Thoracic aorta (tissue), 2 donors: ENCODE measurements around the gene B4GALT5. TPM values are rescaled to one million over a fixed set of nuclear protein-coding genes. Genes with fewer than 3 reads are reported as not detected.

ENCODE experiments used
- ATAC-seq: fragments of 150-250 bp; one replicate; pipeline ENCODE4 v1.8.0; 2017; ENCODE audit warnings: low read depth; ENCODE audit not compliant: insufficient number of reproducible peaks, low FRiP score
- DNase-seq: peaks from one replicate; pipeline ENCODE4 v3.0.0-alpha.2; 2020; ENCODE audit warnings: low spot score
- H3K27ac ChIP-seq, 2 donors: fragments of 200-600 bp; sonication (generic); 1 replicate in 1 of 2; 2 replicates in 1 of 2; pipeline ENCODE4 v1.5.1; 2016; ENCODE audit warnings: mild to moderate bottlenecking in 2 of 2, moderate library complexity in 2 of 2
- H3K27me3 ChIP-seq: fragments of 200-600 bp; sonication (generic); replicated peaks from 2 replicates; pipeline ENCODE4 v1.6.0; 2016; ENCODE audit warnings: mild to moderate bottlenecking; ENCODE audit not compliant: insufficient read depth
- H3K36me3 ChIP-seq: fragments of 200-600 bp; sonication (generic); one replicate; pipeline ENCODE4 v1.5.1; 2016
- H3K4me1 ChIP-seq, 2 donors: fragments of 200-600 bp; sonication (generic); 1 replicate in 1 of 2; 2 replicates in 1 of 2; pipeline versions ENCODE4 v1.5.1 to v1.6.0; 2016; ENCODE audit warnings: low read depth in 2 of 2, mild to moderate bottlenecking in 1 of 2; ENCODE audit not compliant: control insufficient read depth in 1 of 2
- H3K4me3 ChIP-seq: fragments of 200-600 bp; sonication (generic); 2 replicates; pipeline ENCODE4 v1.5.1; 2016; ENCODE audit warnings: mild to moderate bottlenecking
- H3K9me3 ChIP-seq: fragments of 200-600 bp; sonication (generic); 2 replicates; pipeline ENCODE4 v1.5.1; 2016
- total RNA-seq, 2 donors: library from RNA; depleted of rRNA; stranded (reverse); fragments of >200 nt; gene quantifications; one replicate each; pipeline versions ENCODE4 v1.1.0 to v1.2.3, GENCODE V29; 2016
- TF ChIP-seq, protein P1 (sequence below): fragments of 200-600 bp; sonication (generic); IDR thresholded peaks from one replicate; pipeline ENCODE4 v1.5.1; 2019; ENCODE audit warnings: antibody characterized with exemption

The B4GALT5 gene
- total RNA-seq, 2 donors from 2014 or later: 15.7 to 45.3 TPM

DNA sequence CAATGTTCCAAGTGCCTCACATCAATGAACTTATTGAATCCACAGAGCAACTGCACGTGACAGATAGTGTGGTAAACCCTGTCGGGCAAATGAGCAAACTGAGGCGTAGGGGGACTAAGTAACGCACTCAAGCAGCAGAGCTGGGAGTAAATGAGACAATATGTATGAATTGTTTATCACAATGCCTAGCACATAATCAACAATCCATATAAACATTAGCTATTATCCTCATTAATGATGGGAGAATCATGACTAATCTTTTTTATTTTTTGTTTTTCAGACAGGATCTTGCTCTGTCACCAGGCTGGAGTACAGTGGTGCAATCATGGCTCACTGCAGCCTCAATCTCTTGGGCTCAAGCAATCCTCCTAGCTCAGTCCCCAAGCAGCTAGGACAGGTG lies 43.9 kb upstream of the B4GALT5 start:
- Histone ChIP-seq H3K27ac (no peak overlapping the region), H3K4me1 (no peaks in the 10 kb centered on the region), H3K9me3 (no peaks in the 10 kb centered on the region), H3K36me3 (no peaks in the 10 kb centered on the region), H3K27me3 (no peaks in the 10 kb centered on the region), H3K4me3 (no peak overlapping the region)
- no peak for DNase-seq
- no peak for ATAC-seq
- TF ChIP-seq, protein P1, sequence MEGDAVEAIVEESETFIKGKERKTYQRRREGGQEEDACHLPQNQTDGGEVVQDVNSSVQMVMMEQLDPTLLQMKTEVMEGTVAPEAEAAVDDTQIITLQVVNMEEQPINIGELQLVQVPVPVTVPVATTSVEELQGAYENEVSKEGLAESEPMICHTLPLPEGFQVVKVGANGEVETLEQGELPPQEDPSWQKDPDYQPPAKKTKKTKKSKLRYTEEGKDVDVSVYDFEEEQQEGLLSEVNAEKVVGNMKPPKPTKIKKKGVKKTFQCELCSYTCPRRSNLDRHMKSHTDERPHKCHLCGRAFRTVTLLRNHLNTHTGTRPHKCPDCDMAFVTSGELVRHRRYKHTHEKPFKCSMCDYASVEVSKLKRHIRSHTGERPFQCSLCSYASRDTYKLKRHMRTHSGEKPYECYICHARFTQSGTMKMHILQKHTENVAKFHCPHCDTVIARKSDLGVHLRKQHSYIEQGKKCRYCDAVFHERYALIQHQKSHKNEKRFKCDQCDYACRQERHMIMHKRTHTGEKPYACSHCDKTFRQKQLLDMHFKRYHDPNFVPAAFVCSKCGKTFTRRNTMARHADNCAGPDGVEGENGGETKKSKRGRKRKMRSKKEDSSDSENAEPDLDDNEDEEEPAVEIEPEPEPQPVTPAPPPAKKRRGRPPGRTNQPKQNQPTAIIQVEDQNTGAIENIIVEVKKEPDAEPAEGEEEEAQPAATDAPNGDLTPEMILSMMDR: no peak

DNA sequence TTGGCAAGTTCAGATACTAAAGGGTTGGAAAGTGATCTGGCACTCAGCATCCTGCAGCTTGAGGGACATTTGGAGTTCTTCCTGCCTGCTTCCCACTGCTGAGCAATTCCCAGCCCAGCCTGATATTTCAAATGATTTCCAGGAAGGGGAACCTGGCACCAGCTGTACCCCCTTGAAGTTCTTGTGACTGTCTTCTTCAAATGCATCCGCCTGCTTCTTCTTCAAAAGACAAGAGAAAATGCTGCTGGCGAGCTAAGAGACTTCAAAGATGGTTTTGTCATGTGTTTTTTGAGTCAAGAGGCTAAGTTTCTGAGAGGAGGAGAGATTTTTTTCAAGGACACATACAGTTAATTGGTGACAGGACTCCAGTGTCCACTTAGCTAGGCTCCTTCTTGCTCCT lies 42.6 kb upstream of the B4GALT5 start:
- DNase-seq: no peak

DNA sequence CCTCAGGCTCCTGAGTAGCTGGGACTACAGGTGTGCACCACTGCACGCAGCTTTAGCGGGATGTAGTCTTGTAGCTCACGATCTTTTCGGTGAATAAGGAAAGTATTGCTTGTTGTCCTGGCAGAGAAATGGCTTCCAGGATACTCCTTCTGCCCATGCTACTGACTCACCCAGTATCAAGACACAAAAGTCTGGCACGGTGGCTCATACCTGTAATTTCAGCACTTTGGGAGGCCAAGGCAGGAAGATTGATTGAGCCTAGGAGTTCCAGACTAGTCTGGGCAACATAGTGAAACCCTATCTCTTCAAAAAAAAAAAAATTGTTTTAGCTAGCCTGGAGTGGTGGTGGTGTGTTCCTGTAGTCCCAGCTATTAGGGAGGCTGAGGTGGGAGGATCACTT lies 40.9 kb upstream of the B4GALT5 start:
- DNase-seq: no peak
- TF ChIP-seq, protein P1: no peak
- peaks cover 0 to 9% of the 10 kb centered on the region in 2 donors for H3K4me1 ChIP-seq
- no peak overlapping the region for H3K27ac ChIP-seq
- no peak for ATAC-seq
- no peaks in the 10 kb centered on the region for H3K27me3 ChIP-seq
- no peak overlapping the region for H3K4me3 ChIP-seq
- H3K9me3 ChIP-seq: no peaks in the 10 kb centered on the region
- H3K36me3 ChIP-seq: no peaks in the 10 kb centered on the region

More for the DNA sequence above, 42.6 kb upstream of the B4GALT5 start:
- H3K4me3 ChIP-seq: no peak overlapping the region
- TF ChIP-seq, protein P1: no peak
- H3K9me3 ChIP-seq: no peaks in the 10 kb centered on the region
- no peaks in the 10 kb centered on the region for H3K27me3 ChIP-seq
- no peak for ATAC-seq
- no peaks in the 10 kb centered on the region for H3K36me3 ChIP-seq
- H3K4me1 ChIP-seq: no peaks in the 10 kb centered on the region
- H3K27ac ChIP-seq: no peak overlapping the region

DNA sequence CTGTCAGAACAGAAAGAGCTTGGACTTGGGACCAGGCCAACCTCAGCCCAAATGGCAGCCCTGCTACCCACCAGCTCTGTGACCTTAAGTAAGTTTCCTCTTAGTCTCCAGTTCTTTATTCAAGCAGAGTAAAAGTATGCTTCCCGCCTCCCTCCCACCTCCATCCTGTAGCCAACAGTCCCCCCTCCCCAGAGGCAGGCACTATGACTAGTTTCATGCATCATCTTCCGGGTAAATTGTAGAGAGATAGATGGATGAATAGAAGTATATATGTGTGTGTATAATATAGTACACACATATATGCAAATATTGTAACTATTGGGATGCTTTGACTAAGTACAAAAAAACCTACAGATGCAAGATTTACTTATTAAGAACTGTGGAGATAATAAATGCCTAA lies 39.5 kb upstream of the B4GALT5 start:
- Histone ChIP-seq H3K36me3 (no peaks in the 10 kb centered on the region), H3K4me1 (peaks cover 2 to 10% of the 10 kb centered on the region in 2 donors), H3K27ac (no peak overlapping the region), H3K4me3 (no peak overlapping the region), H3K9me3 (no peaks in the 10 kb centered on the region), H3K27me3 (no peaks in the 10 kb centered on the region)
- TF ChIP-seq, protein P1: no peak
- DNase-seq (no peak), ATAC-seq (no peak)

DNA sequence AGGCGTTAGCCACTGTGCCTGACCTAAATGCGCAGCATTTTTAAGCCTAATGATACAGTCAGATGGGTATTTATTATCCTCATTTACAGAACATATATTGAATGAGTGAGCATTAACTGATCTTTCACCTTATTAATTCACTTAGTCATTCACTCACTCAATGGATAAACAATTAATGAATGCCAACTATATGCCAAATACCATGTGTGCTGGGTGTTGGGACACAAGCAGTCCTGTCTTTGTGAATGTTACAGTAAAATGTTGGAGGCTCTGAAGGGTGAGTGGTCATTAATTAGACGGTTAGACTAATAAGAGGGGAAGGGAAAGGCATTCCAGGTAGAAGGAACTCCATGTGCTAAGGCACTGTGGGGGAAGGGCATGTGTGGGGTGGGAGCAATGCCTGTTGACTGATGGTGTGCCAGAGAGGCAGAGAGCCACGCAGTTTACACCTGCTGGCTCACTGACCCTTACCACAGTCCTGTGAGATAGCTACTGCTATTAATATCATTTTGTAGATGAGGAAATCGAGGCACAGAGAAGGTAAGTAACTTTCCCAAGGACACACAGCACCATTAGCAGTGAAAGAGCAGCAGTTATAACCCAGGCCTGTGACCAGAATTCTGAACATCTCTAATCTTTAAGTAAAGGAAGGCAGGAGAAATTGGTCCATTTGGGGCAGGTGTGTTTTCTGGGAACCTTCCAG lies 38.7 kb upstream of the B4GALT5 start:
- Histone ChIP-seq H3K4me3 (no peak overlapping the region), H3K36me3 (no peaks in the 10 kb centered on the region), H3K9me3 (no peaks in the 10 kb centered on the region), H3K27me3 (no peaks in the 10 kb centered on the region), H3K27ac (no peak overlapping the region), H3K4me1 (peaks cover 9 to 18% of the 10 kb centered on the region in 2 donors)
- TF ChIP-seq, protein P1: no peak
- no peak for ATAC-seq
- no peak for DNase-seq
